ENCODE measurements around the gene RBM39.
"Not testable (repeated sequence)": the region's sequence is repeated elsewhere in the genome, so short reads cannot be mapped to it uniquely, and the experiment has no call there.

The RBM39 gene

DNA sequence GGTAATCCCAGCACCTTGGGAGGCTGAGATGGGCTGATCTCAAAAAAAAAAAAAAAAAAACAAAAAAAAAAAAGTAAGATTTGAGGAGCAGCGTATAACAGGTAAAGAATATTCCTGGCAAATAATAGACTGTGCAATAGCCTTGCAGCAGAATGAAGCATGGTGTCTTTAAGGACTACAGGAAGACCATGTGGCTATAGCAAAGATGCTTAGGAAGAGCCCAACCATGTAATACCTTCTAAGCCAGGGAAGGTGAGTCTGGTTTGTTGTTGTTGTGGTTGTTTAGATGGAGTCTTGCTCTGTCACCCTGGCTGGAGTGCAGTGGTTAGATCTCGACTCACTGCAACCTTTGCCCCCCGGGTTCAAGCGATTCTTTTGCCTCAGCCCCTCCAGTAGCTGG, 14.3 kb upstream of the RBM39 start:
- Histone ChIP-seq H3K9ac (ENCODE audit: low read depth in 1 of 2, low read length in 2 of 2) (no peak overlapping the region), H3K4me3 (ENCODE audit: low read length in 2 of 2) (no peak overlapping the region), H3K4me1 (ENCODE audit: control insufficient read depth in 2 of 2, insufficient read depth in 2 of 2, low read length in 2 of 2) (no peaks in the 10 kb centered on the region), H3K27me3 (ENCODE audit: control insufficient read depth in 2 of 2, insufficient read depth in 2 of 2, low read length in 2 of 2) (no peaks in the 10 kb centered on the region), H3K27ac (ENCODE audit: low read depth in 2 of 2, low read length in 2 of 2) (no peak overlapping the region), H3K9me3 (ENCODE audit: control insufficient read depth in 2 of 2, low read length in 2 of 2) (no peaks in the 10 kb centered on the region), H3K36me3 (ENCODE audit: control insufficient read depth in 2 of 2, insufficient read depth in 2 of 2, low read length in 2 of 2) (no peaks in the 10 kb centered on the region)

DNA sequence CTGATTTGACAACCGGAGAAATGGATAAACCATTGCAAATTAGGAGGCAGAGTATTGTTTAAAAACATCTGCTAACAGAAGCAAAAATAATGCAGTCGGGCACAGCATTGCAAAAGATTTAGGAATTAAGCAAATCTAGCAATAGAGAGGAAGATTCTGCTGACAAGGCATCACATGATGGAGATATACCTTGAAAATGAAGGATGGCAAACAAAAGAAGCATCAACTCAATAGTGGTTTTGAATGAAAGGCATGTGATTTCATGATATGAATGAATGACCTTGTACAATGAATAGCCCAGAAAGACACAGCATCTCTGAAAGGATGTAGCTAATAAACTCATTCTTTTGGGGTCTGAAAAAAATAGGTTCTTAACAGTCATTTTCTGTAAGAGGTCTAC, 8.6 kb upstream of the RBM39 start:
- no peaks in the 10 kb centered on the region for H3K9me3 ChIP-seq (ENCODE audit: control insufficient read depth in 2 of 2, low read length in 2 of 2)
- H3K27ac ChIP-seq (ENCODE audit: low read depth in 2 of 2, low read length in 2 of 2) = no peak overlapping the region
- H3K4me3 ChIP-seq (ENCODE audit: low read length in 2 of 2) = no peak overlapping the region
- H3K4me1 ChIP-seq (ENCODE audit: control insufficient read depth in 2 of 2, insufficient read depth in 2 of 2, low read length in 2 of 2) = no peaks in the 10 kb centered on the region
- H3K9ac ChIP-seq (ENCODE audit: low read depth in 1 of 2, low read length in 2 of 2) = no peak overlapping the region
- no peaks in the 10 kb centered on the region for H3K27me3 ChIP-seq (ENCODE audit: control insufficient read depth in 2 of 2, insufficient read depth in 2 of 2, low read length in 2 of 2)
- no peaks in the 10 kb centered on the region for H3K36me3 ChIP-seq (ENCODE audit: control insufficient read depth in 2 of 2, insufficient read depth in 2 of 2, low read length in 2 of 2)

DNA sequence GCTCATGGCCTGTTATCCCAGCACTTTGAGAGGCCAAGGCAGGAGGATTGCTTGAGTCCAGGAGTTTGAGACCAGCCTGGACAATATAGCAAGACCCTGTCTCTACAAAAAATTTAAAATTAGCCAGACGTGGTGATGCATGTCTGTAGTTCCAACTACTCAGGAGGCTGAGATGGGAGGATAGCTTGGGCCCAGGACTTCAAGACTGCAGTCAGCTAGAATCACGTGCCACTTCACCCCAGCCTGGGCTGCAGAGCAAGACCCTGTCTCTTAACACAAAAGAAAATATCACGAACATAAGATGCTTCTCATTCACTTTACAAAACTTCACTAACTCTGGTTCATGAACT, 2.4 kb upstream of the RBM39 start:
- H3K27me3 ChIP-seq (ENCODE audit: control insufficient read depth in 2 of 2, insufficient read depth in 2 of 2, low read length in 2 of 2); H3K4me3 ChIP-seq (ENCODE audit: low read length in 2 of 2); H3K9me3 ChIP-seq (ENCODE audit: control insufficient read depth in 2 of 2, low read length in 2 of 2): not testable (repeated sequence)
- H3K4me1 ChIP-seq (ENCODE audit: control insufficient read depth in 2 of 2, insufficient read depth in 2 of 2, low read length in 2 of 2) = peaks cover 16 to 17% of the 10 kb centered on the region in 2 donors
- peak overlapping the region; percentile 93 to 96 for H3K27ac ChIP-seq (ENCODE audit: low read depth in 2 of 2, low read length in 2 of 2)
- peak overlapping the region in 1 of 2 donors; percentile 24 for H3K9ac ChIP-seq (ENCODE audit: low read depth in 1 of 2, low read length in 2 of 2)
- peaks cover 10 to 12% of the 10 kb centered on the region in 2 donors for H3K36me3 ChIP-seq (ENCODE audit: control insufficient read depth in 2 of 2, insufficient read depth in 2 of 2, low read length in 2 of 2)

DNA sequence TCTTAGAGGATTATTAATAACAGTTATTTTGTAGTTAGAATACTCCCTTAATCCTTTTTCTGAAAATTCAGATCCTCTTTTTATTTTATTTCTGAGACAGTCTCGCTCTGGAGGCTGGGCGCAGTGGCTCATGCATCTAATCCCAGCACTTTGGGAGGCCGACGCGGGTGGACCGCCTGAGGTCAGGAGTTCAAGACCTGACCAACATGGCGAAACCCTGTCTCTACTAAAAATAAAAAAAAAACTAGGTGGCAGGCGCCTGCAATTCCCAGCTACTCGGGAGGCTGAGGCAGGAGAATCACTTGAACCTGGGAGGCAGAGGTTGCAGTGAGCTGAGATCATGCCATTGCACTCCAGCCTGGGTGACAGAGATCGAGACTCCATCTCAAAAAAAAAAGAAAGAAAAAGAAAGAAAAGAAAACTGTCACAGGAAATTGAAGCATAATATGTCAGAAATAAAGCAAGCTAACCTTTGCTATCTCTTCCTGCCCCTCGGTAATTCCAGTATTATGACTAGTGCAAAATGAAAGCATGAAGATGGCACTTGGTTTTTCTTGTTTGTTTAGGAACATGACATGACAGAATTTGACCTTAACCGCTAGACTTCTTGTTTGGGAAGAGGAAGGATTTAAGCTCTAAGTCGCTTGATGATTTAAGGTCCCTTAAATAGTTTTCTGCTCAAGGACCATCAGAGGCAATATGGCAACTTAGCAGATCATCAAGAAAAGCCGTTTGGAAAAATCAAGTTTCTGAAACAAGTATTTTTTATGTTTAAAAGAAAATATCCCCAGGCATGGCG, 1.8 kb upstream of the RBM39 start:
- Histone ChIP-seq H3K4me3 (ENCODE audit: low read length in 2 of 2) (peak overlapping the region in 1 of 2 donors; percentile 94), H3K4me1 (ENCODE audit: control insufficient read depth in 2 of 2, insufficient read depth in 2 of 2, low read length in 2 of 2) (peaks cover 20 to 21% of the 10 kb centered on the region in 2 donors), H3K27me3 (ENCODE audit: control insufficient read depth in 2 of 2, insufficient read depth in 2 of 2, low read length in 2 of 2) (no peaks in the 10 kb centered on the region), H3K36me3 (ENCODE audit: control insufficient read depth in 2 of 2, insufficient read depth in 2 of 2, low read length in 2 of 2) (peaks cover 15 to 16% of the 10 kb centered on the region in 2 donors), H3K9ac (ENCODE audit: low read depth in 1 of 2, low read length in 2 of 2) (peak overlapping the region; percentile 96 to 100), H3K27ac (ENCODE audit: low read depth in 2 of 2, low read length in 2 of 2) (peak overlapping the region; percentile 93 to 96), H3K9me3 (ENCODE audit: control insufficient read depth in 2 of 2, low read length in 2 of 2) (no peaks in the 10 kb centered on the region)

DNA sequence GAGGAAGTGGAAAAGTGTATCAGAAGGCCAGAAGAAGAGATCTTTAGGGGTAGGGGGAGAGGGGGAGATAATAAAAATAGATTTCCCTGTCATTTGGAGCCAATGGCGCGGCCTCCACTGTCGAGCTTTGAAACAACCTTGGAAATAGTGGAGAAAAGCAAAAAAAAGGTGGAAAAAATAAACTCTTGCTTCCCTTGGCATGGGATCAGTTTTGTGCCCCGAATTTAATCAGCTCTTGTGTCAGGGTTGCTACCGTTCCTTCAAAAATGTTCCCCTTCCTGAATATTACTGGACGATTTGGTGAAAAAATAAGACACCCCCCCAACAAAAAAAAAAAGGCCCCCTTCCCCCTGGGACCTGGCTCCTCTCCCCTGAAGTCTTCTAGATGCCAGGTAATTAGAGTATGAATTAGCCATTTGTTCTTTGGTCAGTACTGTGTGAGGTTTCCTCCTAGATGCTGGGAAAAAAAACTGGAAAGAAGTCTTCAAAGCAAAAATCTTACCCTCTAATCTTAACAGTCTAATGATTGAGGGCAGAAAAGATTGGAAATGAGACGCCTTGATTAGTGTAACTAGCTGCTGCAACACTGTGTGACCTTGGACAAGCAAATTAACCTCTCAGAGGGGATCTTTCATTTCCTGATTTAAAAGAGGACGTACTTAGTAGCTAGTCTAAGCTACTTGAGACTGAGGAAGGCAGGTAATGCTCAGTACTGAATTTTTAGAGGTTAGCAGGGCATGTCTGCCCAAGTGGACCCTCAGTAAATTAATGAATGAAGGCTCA, 872 bp upstream of the RBM39 start:
- Histone ChIP-seq H3K27ac (ENCODE audit: low read depth in 2 of 2, low read length in 2 of 2) (peak overlapping the region; percentile 93 to 96), H3K27me3 (ENCODE audit: control insufficient read depth in 2 of 2, insufficient read depth in 2 of 2, low read length in 2 of 2) (no peaks in the 10 kb centered on the region), H3K36me3 (ENCODE audit: control insufficient read depth in 2 of 2, insufficient read depth in 2 of 2, low read length in 2 of 2) (peaks cover 25 to 26% of the 10 kb centered on the region in 2 donors), H3K9ac (ENCODE audit: low read depth in 1 of 2, low read length in 2 of 2) (peak overlapping the region; percentile 96 to 100), H3K9me3 (ENCODE audit: control insufficient read depth in 2 of 2, low read length in 2 of 2) (no peaks in the 10 kb centered on the region), H3K4me1 (ENCODE audit: control insufficient read depth in 2 of 2, insufficient read depth in 2 of 2, low read length in 2 of 2) (peaks cover 21 to 24% of the 10 kb centered on the region in 2 donors), H3K4me3 (ENCODE audit: low read length in 2 of 2) (peak overlapping the region; percentile 86 to 94)

DNA sequence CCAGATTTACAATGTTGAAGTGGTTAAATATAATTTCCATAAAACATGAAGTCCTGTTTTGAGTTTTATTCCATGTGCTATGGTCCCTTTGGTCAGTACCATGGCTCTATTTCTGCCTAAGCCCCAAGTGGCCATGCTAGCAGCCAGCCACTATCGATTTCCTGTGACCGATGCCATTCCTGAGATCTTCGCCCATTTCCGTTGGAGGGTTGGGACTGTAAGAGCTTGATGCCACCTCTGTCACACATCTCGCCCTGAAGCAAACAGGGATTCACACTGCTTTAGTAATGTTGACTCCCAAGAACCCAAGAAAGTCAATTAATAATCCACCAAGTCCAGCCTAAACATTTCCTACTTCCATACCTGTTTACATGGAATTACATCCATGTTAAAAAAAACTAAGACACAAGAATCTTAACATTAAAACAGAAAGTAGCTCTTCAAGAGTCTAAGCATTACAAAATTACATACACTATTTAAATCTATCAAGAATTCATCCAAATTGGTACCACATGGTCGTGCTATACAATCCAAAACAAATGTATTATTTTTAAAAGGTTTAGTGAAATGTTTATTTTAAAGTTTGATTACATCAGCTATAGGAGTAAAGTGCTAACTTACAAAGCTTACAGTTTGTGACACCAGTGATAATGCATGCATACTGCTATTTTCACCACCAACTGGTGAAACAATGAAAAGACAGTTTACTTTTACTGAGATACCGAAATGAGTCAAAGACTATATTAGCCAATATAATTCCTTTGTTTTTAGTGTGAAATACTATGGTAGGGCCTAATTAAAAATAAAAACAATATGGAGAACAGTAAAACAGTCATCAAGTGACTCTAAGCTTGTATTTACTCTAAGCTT, 2.5 kb downstream of the RBM39 start:
- peaks cover 22 to 32% of the 10 kb centered on the region in 2 donors for H3K4me1 ChIP-seq (ENCODE audit: control insufficient read depth in 2 of 2, insufficient read depth in 2 of 2, low read length in 2 of 2)
- H3K27ac ChIP-seq (ENCODE audit: low read depth in 2 of 2, low read length in 2 of 2) = peak overlapping the region in 1 of 2 donors; percentile 13
- peak overlapping the region; percentile 79 to 99 for H3K4me3 ChIP-seq (ENCODE audit: low read length in 2 of 2)

DNA sequence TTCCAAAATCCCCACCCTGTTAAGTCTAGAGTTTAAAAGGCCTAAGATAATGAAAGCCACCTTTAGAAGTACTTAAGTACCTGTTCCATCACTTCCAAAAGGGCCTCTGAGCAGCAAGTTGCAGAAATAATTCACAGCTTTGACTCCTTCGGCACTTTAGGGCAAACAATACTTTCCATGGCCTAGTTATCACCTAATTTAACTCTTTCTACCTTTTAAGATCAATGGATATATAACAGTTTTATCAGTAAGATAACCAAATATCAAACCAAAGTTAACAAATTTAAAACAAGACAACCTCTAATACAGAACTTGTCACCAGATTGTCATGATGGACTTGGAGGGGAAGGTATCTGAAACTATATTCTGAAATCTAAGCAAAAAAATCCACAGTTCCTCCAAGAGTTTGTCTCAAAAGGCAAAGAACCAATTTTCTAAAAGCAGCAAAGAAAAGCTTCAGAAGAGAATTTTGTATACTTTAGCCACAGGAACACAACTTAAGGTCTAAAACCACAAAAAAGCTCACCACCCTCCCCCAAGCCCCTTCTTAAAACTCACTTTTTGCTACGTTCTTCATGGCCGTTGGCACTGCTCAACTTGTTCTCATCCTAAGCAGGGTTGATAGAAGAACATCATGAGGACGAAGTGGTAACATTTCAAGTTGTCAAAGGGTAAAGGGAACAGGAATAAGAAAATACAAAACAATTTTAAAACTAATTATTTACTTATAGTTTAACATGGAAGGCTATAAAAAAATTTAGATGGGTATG, 3.5 kb downstream of the RBM39 start:
- Histone ChIP-seq H3K4me1 (ENCODE audit: control insufficient read depth in 2 of 2, insufficient read depth in 2 of 2, low read length in 2 of 2) (peaks cover 23 to 31% of the 10 kb centered on the region in 2 donors), H3K36me3 (ENCODE audit: control insufficient read depth in 2 of 2, insufficient read depth in 2 of 2, low read length in 2 of 2) (peaks cover 57 to 60% of the 10 kb centered on the region in 2 donors), H3K9ac (ENCODE audit: low read depth in 1 of 2, low read length in 2 of 2) (no peak overlapping the region), H3K9me3 (ENCODE audit: control insufficient read depth in 2 of 2, low read length in 2 of 2) (no peaks in the 10 kb centered on the region), H3K27me3 (ENCODE audit: control insufficient read depth in 2 of 2, insufficient read depth in 2 of 2, low read length in 2 of 2) (no peaks in the 10 kb centered on the region), H3K27ac (ENCODE audit: low read depth in 2 of 2, low read length in 2 of 2) (no peak overlapping the region), H3K4me3 (ENCODE audit: low read length in 2 of 2) (peak overlapping the region in 1 of 2 donors; percentile 8)

More for the DNA sequence above, 2.5 kb downstream of the RBM39 start:
- H3K36me3 ChIP-seq (ENCODE audit: control insufficient read depth in 2 of 2, insufficient read depth in 2 of 2, low read length in 2 of 2) = peaks cover 48 to 52% of the 10 kb centered on the region in 2 donors
- no peaks in the 10 kb centered on the region for H3K9me3 ChIP-seq (ENCODE audit: control insufficient read depth in 2 of 2, low read length in 2 of 2)
- H3K27me3 ChIP-seq (ENCODE audit: control insufficient read depth in 2 of 2, insufficient read depth in 2 of 2, low read length in 2 of 2) = no peaks in the 10 kb centered on the region
- H3K9ac ChIP-seq (ENCODE audit: low read depth in 1 of 2, low read length in 2 of 2) = no peak overlapping the region

DNA sequence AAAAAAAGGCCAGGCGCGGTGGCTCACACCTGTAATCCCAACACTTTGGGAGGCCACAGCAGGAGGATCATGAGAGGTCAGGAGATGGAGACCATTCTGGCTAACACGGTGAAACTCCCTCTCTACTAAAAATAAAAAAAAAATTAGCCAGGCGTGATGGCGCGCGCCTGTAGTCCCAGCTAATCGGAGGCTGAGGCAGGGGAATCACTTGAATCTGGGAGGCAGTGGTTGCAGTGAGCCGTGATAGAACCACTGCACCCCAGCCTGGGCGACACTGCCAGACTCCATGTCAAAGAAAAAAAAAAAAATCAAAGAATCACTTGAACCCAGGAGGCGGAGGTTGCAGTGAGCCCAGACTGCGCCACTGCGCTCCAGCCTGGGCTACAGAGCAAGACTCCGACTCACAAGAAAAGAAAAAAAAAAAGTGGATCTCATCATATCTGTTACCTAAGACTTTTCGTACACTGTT, 4.2 kb downstream of the RBM39 start:
- Histone ChIP-seq H3K4me3 (ENCODE audit: low read length in 2 of 2) (no peak overlapping the region), H3K4me1 (ENCODE audit: control insufficient read depth in 2 of 2, insufficient read depth in 2 of 2, low read length in 2 of 2) (peaks cover 17 to 24% of the 10 kb centered on the region in 2 donors), H3K9me3 (ENCODE audit: control insufficient read depth in 2 of 2, low read length in 2 of 2) (no peaks in the 10 kb centered on the region), H3K27ac (ENCODE audit: low read depth in 2 of 2, low read length in 2 of 2) (no peak overlapping the region), H3K36me3 (ENCODE audit: control insufficient read depth in 2 of 2, insufficient read depth in 2 of 2, low read length in 2 of 2) (peaks cover 64 to 67% of the 10 kb centered on the region in 2 donors), H3K9ac (ENCODE audit: low read depth in 1 of 2, low read length in 2 of 2) (no peak overlapping the region), H3K27me3 (ENCODE audit: control insufficient read depth in 2 of 2, insufficient read depth in 2 of 2, low read length in 2 of 2) (no peaks in the 10 kb centered on the region)

DNA sequence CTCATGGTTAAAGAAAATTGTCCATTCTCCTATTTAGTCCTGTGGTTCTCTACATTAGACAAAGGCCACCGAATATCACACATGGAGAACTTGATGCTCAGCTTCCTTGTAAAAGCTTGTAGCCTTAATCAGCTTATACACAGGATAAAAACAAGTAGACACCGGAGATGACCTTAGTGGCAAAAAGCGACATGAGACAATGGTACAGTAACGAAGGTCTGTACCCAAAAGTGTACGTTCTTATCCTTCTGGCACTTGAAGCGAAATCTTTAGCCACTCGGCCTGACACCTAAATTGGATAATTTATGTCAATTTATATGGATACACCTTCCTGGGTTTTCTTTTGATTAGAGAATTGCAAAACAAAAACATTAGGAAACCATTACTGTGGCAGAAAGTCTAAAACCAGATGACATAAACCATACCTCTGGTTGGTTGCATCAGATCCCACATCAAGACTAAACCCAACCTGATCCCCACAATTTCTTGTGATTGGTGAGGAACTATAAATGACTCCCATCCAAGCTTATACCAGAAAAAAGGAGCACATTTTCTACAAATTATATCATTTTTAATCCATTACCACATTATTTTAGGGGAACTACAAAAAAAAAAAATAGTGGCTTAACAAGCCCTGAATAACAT, 6.1 kb downstream of the RBM39 start:
- peaks cover 83 to 86% of the 10 kb centered on the region in 2 donors for H3K36me3 ChIP-seq (ENCODE audit: control insufficient read depth in 2 of 2, insufficient read depth in 2 of 2, low read length in 2 of 2)
- H3K27ac ChIP-seq (ENCODE audit: low read depth in 2 of 2, low read length in 2 of 2) = no peak overlapping the region
- no peaks in the 10 kb centered on the region for H3K9me3 ChIP-seq (ENCODE audit: control insufficient read depth in 2 of 2, low read length in 2 of 2)
- H3K9ac ChIP-seq (ENCODE audit: low read depth in 1 of 2, low read length in 2 of 2) = no peak overlapping the region
- no peaks in the 10 kb centered on the region for H3K27me3 ChIP-seq (ENCODE audit: control insufficient read depth in 2 of 2, insufficient read depth in 2 of 2, low read length in 2 of 2)
- no peak overlapping the region for H3K4me3 ChIP-seq (ENCODE audit: low read length in 2 of 2)
- peaks cover 17 to 23% of the 10 kb centered on the region in 2 donors for H3K4me1 ChIP-seq (ENCODE audit: control insufficient read depth in 2 of 2, insufficient read depth in 2 of 2, low read length in 2 of 2)
